ENCODE measurements around the gene BCKDHA. TPM values are rescaled to one million over a fixed set of nuclear protein-coding genes. Genes with fewer than 3 reads are reported as not detected.
A peak's percentile ranks its signal among the peaks of the same experiment; 100 is the strongest.

The BCKDHA gene
- total RNA-seq, 4 donors from 2014 or later = 55.1 to 87.2 (median 58.6) TPM

- TF ChIP-seq, protein P1, sequence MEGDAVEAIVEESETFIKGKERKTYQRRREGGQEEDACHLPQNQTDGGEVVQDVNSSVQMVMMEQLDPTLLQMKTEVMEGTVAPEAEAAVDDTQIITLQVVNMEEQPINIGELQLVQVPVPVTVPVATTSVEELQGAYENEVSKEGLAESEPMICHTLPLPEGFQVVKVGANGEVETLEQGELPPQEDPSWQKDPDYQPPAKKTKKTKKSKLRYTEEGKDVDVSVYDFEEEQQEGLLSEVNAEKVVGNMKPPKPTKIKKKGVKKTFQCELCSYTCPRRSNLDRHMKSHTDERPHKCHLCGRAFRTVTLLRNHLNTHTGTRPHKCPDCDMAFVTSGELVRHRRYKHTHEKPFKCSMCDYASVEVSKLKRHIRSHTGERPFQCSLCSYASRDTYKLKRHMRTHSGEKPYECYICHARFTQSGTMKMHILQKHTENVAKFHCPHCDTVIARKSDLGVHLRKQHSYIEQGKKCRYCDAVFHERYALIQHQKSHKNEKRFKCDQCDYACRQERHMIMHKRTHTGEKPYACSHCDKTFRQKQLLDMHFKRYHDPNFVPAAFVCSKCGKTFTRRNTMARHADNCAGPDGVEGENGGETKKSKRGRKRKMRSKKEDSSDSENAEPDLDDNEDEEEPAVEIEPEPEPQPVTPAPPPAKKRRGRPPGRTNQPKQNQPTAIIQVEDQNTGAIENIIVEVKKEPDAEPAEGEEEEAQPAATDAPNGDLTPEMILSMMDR (IDR thresholded peaks at IDR 0.05) = peak in 5 of 6 experiments; percentile 6 to 46 (median 40)
- no peak for TF ChIP-seq POLR2A (IDR thresholded peaks at IDR 0.05)
- H3K27me3 ChIP-seq = no peaks in the 10 kb centered on the region
- H3K36me3 ChIP-seq = peaks cover 0 to 6% (median 4%) of the 10 kb centered on the region in 3 donors
- intact Hi-C loops (cut with DNase I) = no loop called here
- no peaks in the 10 kb centered on the region for H3K9me3 ChIP-seq
- 0% methylated on average over 18 to 40 of the region's 71 CpGs for WGBS, 2 donors
- H3K4me3 ChIP-seq = peak overlapping the region; percentile 75 to 90 (median 79)
- peaks cover 14 to 86% (median 17%) of the 10 kb centered on the region in 3 donors for H3K4me1 ChIP-seq
- H3K27ac ChIP-seq = peak overlapping the region; percentile 82 to 95 (median 92)
- no peak for DNase-seq
Measured at GRCh38 chr19:41352609-41353465, 44.8 kb upstream of the BCKDHA start.

GRCh38 chr19:41353466-41354342 lies 43.9 kb upstream of the BCKDHA start, which contains the start of gene TGFB1:
TSS of gene TGFB1 (minus strand) at chr19:41353922. CDS start at chr19:41353044, 878 bp downstream.
- intact Hi-C loops (cut with DNase I) = no loop called here
- Histone ChIP-seq H3K4me1 (peaks cover 14 to 81% (median 17%) of the 10 kb centered on the region in 3 donors), H3K9me3 (no peaks in the 10 kb centered on the region), H3K27me3 (no peaks in the 10 kb centered on the region), H3K27ac (peak within 1 kb of the TSS; percentile 82 to 95 (median 92)), H3K36me3 (no peaks in the 10 kb centered on the region), H3K4me3 (peak within 1 kb of the TSS; percentile 75 to 90 (median 79))
- WGBS, 2 donors = 1 to 8% methylated on average over 4 to 30 of the region's 78 CpGs
- TF ChIP-seq POLR2A (IDR thresholded peaks at IDR 0.05) = peak in 2 of 4 donors; percentile 69 to 75
- TF ChIP-seq, protein P1 (IDR thresholded peaks at IDR 0.05) = peak; percentile 83 to 90 (median 87)
- peak; percentile 55 for DNase-seq

DNA sequence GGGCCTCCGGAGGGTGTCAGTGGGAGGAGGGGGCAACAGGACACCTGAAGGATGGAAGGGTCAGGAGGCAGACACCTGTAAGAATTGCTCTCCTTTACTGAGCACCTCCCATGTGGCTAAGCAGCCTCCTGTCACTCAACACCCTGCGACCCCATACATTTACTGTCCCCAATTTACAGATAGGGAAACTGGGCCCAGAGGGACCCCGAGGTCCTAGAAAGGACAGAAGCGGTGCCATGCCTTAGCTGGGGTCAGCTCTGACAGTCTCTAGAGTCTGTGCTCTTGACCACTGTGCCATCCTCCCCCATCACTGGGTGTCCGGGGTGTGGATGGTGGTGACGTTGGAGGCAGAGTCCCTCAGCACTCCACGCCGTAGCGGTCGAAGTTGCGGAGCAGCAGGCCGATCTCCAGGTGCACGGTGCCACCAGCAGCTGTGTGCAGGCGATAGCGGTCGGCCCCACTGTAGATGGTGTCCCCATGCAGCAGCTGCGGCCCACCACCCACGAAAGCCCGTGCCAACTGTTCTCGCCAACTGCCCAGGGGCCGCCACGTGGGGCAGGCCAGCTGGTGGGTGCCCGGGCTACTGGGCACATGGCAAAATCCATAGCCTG lies 43.2 kb upstream of the BCKDHA start:
- Histone ChIP-seq H3K9me3 (no peaks in the 10 kb centered on the region), H3K4me3 (peak overlapping the region; percentile 75 to 90 (median 79)), H3K27me3 (no peaks in the 10 kb centered on the region), H3K4me1 (peaks cover 12 to 74% (median 14%) of the 10 kb centered on the region in 3 donors), H3K27ac (peak overlapping the region; percentile 82 to 95 (median 92)), H3K36me3 (no peaks in the 10 kb centered on the region)
- intact Hi-C loops (cut with DNase I) = no loop called here
- WGBS, 2 donors = 55 to 62% methylated on average over 3 to 4 of the region's 23 CpGs
- no peak for DNase-seq
- TF ChIP-seq, protein P1 (IDR thresholded peaks at IDR 0.05) = no peak
- TF ChIP-seq POLR2A (IDR thresholded peaks at IDR 0.05) = no peak

DNA sequence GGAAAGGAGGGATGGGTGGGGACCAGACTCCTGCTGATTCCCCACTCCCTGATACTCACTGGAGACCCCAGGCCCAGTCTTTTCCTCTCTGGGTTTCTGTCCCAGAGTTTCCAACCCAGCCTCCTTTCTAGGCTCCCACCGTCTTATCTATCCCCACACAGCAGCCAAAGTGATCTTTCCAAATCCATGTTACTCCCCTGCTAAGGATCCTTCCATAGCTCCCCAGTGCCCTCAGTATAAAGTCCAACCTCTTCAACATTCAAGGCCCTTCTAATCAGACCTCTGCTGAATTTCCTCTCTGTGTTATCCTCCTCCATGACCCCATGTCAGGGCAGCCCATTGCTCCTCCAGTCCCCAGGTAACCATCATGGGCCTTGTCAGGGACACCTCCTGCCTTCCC lies 42.6 kb upstream of the BCKDHA start:
- Histone ChIP-seq H3K27me3 (no peaks in the 10 kb centered on the region), H3K4me3 (no peak overlapping the region), H3K36me3 (no peaks in the 10 kb centered on the region), H3K9me3 (no peaks in the 10 kb centered on the region), H3K27ac (peak overlapping the region in 1 of 4 donors; percentile 95), H3K4me1 (peaks cover 8 to 68% (median 14%) of the 10 kb centered on the region in 3 donors)
- DNase-seq = no peak
- intact Hi-C loops (cut with DNase I) = no loop called here
- TF ChIP-seq, protein P1 (IDR thresholded peaks at IDR 0.05) = no peak
- TF ChIP-seq POLR2A (IDR thresholded peaks at IDR 0.05) = no peak
- 100% methylated on average over 1 of the region's 1 CpG for WGBS, 2 donors

Measured in esophagus squamous epithelium (tissue), 5 donors.